Keratinocyte (primary cell): Measurements from ENCODE around the gene DMGDH. TPM values are rescaled to one million over a fixed set of nuclear protein-coding genes. Genes with fewer than 3 reads are reported as not detected.

Source experiments
- DNase-seq: peaks from one replicate; pipeline ENCODE4 v3.0.0-alpha.2; 2011; ENCODE audit warnings: low read depth, missing footprints, low spot score
- FAIRE-seq: peaks from 2 replicates; lab custom pipeline; 2011; peaks lifted over from hg19 to GRCh38; lab: Jason Lieb, UNC
- H2AFZ ChIP-seq: 2 replicates; pipeline ENCODE4 v1.6.0; 2012; ENCODE audit warnings: low read length, control low read depth, inconsistent platforms; ENCODE audit not compliant: control insufficient read depth
- H3K27ac ChIP-seq: 2 replicates; pipeline ENCODE4 v1.5.1; 2011; ENCODE audit warnings: low read length; ENCODE audit not compliant: control insufficient read depth, insufficient read depth
- H3K27me3 ChIP-seq: 3 replicates; pipeline ENCODE4 v1.6.0; 2011; ENCODE audit warnings: low read length; ENCODE audit not compliant: control insufficient read depth, insufficient read depth; ENCODE audit errors: extremely low read depth
- H3K36me3 ChIP-seq, 2 experiments: 2 replicates in 1 of 2; 3 replicates in 1 of 2; pipeline ENCODE4 v1.5.1; 2011; ENCODE audit warnings: low read length in 2 of 2, mild to moderate bottlenecking in 1 of 2; ENCODE audit not compliant: control insufficient read depth in 2 of 2, insufficient read depth in 2 of 2; ENCODE audit errors: extremely low read depth in 1 of 2
- H3K4me1 ChIP-seq: 3 replicates; pipeline ENCODE4 v1.5.1; 2011; ENCODE audit warnings: low read length; ENCODE audit not compliant: control insufficient read depth, insufficient read depth; ENCODE audit errors: extremely low read depth
- H3K4me2 ChIP-seq: 3 replicates; pipeline ENCODE4 v1.6.0; 2011; ENCODE audit warnings: low read depth, low read length; ENCODE audit not compliant: control insufficient read depth, insufficient read depth; ENCODE audit errors: extremely low read depth
- H3K4me3 ChIP-seq, 3 experiments: fragments of 200-600 bp in 1 of 3; sonication (generic) in 1 of 3; 2 replicates in 2 of 3; 3 replicates in 1 of 3; pipeline ENCODE4 v1.5.1; 2011 to 2016; ENCODE audit warnings: low read length in 3 of 3, mild to moderate bottlenecking in 3 of 3, control low read depth in 2 of 3, inconsistent platforms in 1 of 3, low read depth in 1 of 3, mixed read lengths in 1 of 3, mixed run types in 1 of 3, moderate library complexity in 1 of 3; ENCODE audit not compliant: control insufficient read depth in 2 of 3, insufficient read depth in 2 of 3; ENCODE audit errors: extremely low read depth in 1 of 3
- H3K79me2 ChIP-seq: 2 replicates; pipeline ENCODE4 v1.6.0; 2012; ENCODE audit warnings: low read length; ENCODE audit not compliant: control insufficient read depth, insufficient read depth
- H3K9ac ChIP-seq: 3 replicates; pipeline ENCODE4 v1.6.0; 2011; ENCODE audit warnings: low read length; ENCODE audit not compliant: control insufficient read depth, insufficient read depth; ENCODE audit errors: extremely low read depth
- H3K9me1 ChIP-seq: 3 replicates; pipeline ENCODE4 v1.6.0; 2011; ENCODE audit warnings: low read length; ENCODE audit not compliant: control insufficient read depth, insufficient read depth; ENCODE audit errors: extremely low read depth
- H3K9me3 ChIP-seq: 2 replicates; pipeline ENCODE4 v1.5.1; 2012; ENCODE audit warnings: low read depth, low read length; ENCODE audit not compliant: control insufficient read depth
- H4K20me1 ChIP-seq: 3 replicates; pipeline ENCODE4 v1.6.0; 2011; ENCODE audit warnings: low read length; ENCODE audit not compliant: control insufficient read depth, insufficient read depth; ENCODE audit errors: extremely low read depth
- CTCF ChIP-seq, 3 experiments: IDR thresholded peaks in 1 of 3; conservative IDR thresholded peaks in 1 of 3; optimal IDR thresholded peaks in 1 of 3; 2 replicates in 2 of 3; 3 replicates in 1 of 3; pipeline versions ENCODE3 to v1.5.1; 2011; ENCODE audit warnings: low read length in 3 of 3, mild to moderate bottlenecking in 3 of 3, moderate library complexity in 2 of 3, control low read depth in 1 of 3, inconsistent platforms in 1 of 3; ENCODE audit not compliant: insufficient read depth in 2 of 3; ENCODE audit errors: extremely low read depth in 1 of 3
- EZH2 ChIP-seq: IDR thresholded peaks from one replicate; pipeline ENCODE4 v1.6.1; 2012; ENCODE audit warnings: inconsistent platforms, mild to moderate bottlenecking, low read length, moderate library complexity
- dilution Hi-C: fragments of 300-500 bp; cut with MboI; formaldehyde crosslinking; loops from one replicate; pipeline ENCODE4 v1.7.0; 2020; ENCODE audit warnings: low sequenced_read_pairs; ENCODE audit not compliant: extremely low pct_ligation_motif_present
- polyA plus RNA-seq, 5 experiments: library from polyadenylated mRNA; depleted of rRNA in 3 of 5; stranded (reverse) in 3 of 5; stranded (forward) in 1 of 5; unstranded in 1 of 5; fragments of >200 nt; gene quantifications; 1 replicate in 1 of 5; 2 replicates in 3 of 5; 3 replicates in 1 of 5; pipeline versions ENCODE4 v1.2.1 to v1.2.3, GENCODE V29; 2011 to 2012; ENCODE audit warnings: missing spikeins in 2 of 5, low read depth in 1 of 5, low replicate concordance in 1 of 5

The DMGDH gene
- polyA plus RNA-seq, 1 donor (not counting 4 experiments of a cell fraction or from before 2014, with no cell fraction given), result 0.20 TPM

- no peaks in the 10 kb centered on the region for H3K4me1 ChIP-seq
- H3K4me2 ChIP-seq, result no peak overlapping the region
- H3K36me3 ChIP-seq, result no peaks in the 10 kb centered on the region
- no peak overlapping the region for H3K9ac ChIP-seq
- no peaks in the 10 kb centered on the region for H3K9me3 ChIP-seq
- peaks cover 3% of the 10 kb centered on the region for H3K27me3 ChIP-seq
- TF ChIP-seq CTCF (optimal IDR thresholded peaks at IDR 0.05 in 1 of 3, IDR thresholded peaks at IDR 0.05 in 1 of 3, conservative IDR thresholded peaks at IDR 0.05 in 1 of 3; ENCODE audit: extremely low read depth in 1 of 3, insufficient read depth in 2 of 3, low read length in 3 of 3), result no peak
- DNase-seq (no peak), FAIRE-seq (no peak)
- no peak overlapping the region for H2AFZ ChIP-seq
- no peak overlapping the region for H3K27ac ChIP-seq
- dilution Hi-C loops, result no loop called here
- no peaks in the 10 kb centered on the region for H3K9me1 ChIP-seq
- H3K4me3 ChIP-seq, result no peak overlapping the region
- no peaks in the 10 kb centered on the region for H4K20me1 ChIP-seq
- H3K79me2 ChIP-seq, result no peaks in the 10 kb centered on the region
Measured at GRCh38 chr5:79076819-79077218, 7.3 kb upstream of the DMGDH start.

DNA sequence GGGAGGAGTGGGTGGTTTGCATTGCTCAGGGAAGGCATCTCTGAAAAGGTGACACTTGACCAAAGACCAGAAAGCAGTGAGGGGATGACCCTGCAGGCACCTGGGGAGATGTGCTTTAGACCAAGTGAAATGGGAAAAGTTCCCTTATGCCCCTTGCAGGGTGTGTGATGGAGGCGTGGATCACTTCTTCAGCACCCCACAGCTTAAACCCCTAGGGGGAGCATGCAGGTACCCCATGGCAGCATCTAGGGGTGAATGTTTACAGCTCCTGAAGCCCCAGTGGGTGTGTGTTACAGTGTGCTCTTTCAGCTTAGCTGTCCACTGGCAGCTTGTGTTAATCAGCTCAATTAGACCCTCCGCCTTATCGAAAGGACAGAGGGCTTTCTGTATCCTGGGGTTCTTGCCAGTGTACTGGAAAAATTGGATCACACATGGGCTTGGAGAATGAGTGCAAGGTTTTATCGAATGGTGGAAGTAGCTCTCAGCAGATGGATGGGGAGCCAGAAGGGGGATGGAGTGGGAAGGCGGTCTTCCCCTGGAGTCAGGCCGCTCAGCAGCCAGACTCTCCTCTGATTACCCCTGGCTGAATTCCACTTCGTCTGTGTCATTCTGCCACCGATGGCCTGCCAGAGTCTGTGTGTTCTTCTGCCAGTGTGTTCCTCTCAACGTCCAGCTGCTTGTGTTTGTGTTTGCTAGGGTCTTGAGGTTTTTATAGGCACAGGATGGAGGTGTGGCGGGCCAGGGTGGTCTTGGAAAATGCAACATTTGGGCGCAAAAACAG is 6.4 kb upstream of the DMGDH start:
- Histone ChIP-seq H3K4me1 (no peaks in the 10 kb centered on the region), H3K27ac (no peak overlapping the region), H4K20me1 (no peaks in the 10 kb centered on the region), H2AFZ (no peak overlapping the region), H3K9me1 (no peaks in the 10 kb centered on the region), H3K27me3 (peaks cover 3% of the 10 kb centered on the region), H3K9me3 (no peaks in the 10 kb centered on the region), H3K4me2 (no peak overlapping the region), H3K79me2 (no peaks in the 10 kb centered on the region), H3K9ac (no peak overlapping the region), H3K4me3 (no peak overlapping the region), H3K36me3 (no peaks in the 10 kb centered on the region)
- dilution Hi-C loops, result no loop called here
- DNase-seq (no peak), FAIRE-seq (no peak)
- TF ChIP-seq CTCF (optimal IDR thresholded peaks at IDR 0.05 in 1 of 3, IDR thresholded peaks at IDR 0.05 in 1 of 3, conservative IDR thresholded peaks at IDR 0.05 in 1 of 3; ENCODE audit: extremely low read depth in 1 of 3, insufficient read depth in 2 of 3, low read length in 3 of 3) (no peak), EZH2 (no peak)
